Stomach smooth muscle (tissue), 2 donors: Measurements from ENCODE around the gene METTL6.

ENCODE experiments used
- H3K27ac ChIP-seq: one replicate; pipeline ENCODE4 v1.7.0; 2013; ENCODE audit warnings: mild to moderate bottlenecking, low read length, inconsistent platforms
- H3K27me3 ChIP-seq, 2 donors: one replicate each; pipeline ENCODE4 v1.7.0; 2013; ENCODE audit warnings: low read length in 2 of 2; ENCODE audit not compliant: insufficient read depth in 2 of 2, control insufficient read depth in 1 of 2
- H3K36me3 ChIP-seq, 2 donors: one replicate each; pipeline ENCODE4 v1.7.0; 2013; ENCODE audit warnings: low read length in 2 of 2; ENCODE audit not compliant: control insufficient read depth in 2 of 2, insufficient read depth in 2 of 2
- H3K4me1 ChIP-seq: one replicate; pipeline ENCODE4 v1.7.0; 2013; ENCODE audit warnings: low read length; ENCODE audit not compliant: control insufficient read depth, insufficient read depth
- H3K4me3 ChIP-seq, 2 donors: one replicate each; pipeline ENCODE4 v1.7.0; 2013; ENCODE audit warnings: low read length in 2 of 2
- H3K9ac ChIP-seq, 2 donors: one replicate each; pipeline ENCODE4 v1.7.0; 2013; ENCODE audit warnings: low read length in 2 of 2, mild to moderate bottlenecking in 1 of 2
- H3K9me3 ChIP-seq, 2 donors: one replicate each; pipeline ENCODE4 v1.7.0; 2013; ENCODE audit warnings: low read length in 2 of 2; ENCODE audit not compliant: control insufficient read depth in 2 of 2
- donor health status: healthy.
- donor health status: Pancreatic carcinoma.

METTL6 gene

GRCh38 chr3:15450438-15451215 lies 23.3 kb upstream of the METTL6 start:
- H3K36me3 ChIP-seq: peaks cover 6 to 11% of the 10 kb centered on the region in 2 donors
- no peaks in the 10 kb centered on the region for H3K4me1 ChIP-seq

GRCh38 chr3:15449489-15450224 lies 22.3 kb upstream of the METTL6 start:
- Histone ChIP-seq H3K4me3 (no peak overlapping the region), H3K9me3 (no peaks in the 10 kb centered on the region), H3K9ac (no peak overlapping the region), H3K27me3 (no peaks in the 10 kb centered on the region), H3K27ac (no peak overlapping the region), H3K4me1 (no peaks in the 10 kb centered on the region), H3K36me3 (peaks cover 6 to 11% of the 10 kb centered on the region in 2 donors)

More at GRCh38 chr3:15450438-15451215, 23.3 kb upstream of the METTL6 start:
- H3K27me3 ChIP-seq: no peaks in the 10 kb centered on the region
- H3K9ac ChIP-seq: no peak overlapping the region
- H3K27ac ChIP-seq: no peak overlapping the region
- no peaks in the 10 kb centered on the region for H3K9me3 ChIP-seq
- H3K4me3 ChIP-seq: no peak overlapping the region

GRCh38 chr3:15443826-15444524 lies 16.6 kb upstream of the METTL6 start:
- H3K4me3 ChIP-seq: no peak overlapping the region
- H3K27ac ChIP-seq: no peak overlapping the region
- H3K9me3 ChIP-seq: no peaks in the 10 kb centered on the region
- H3K9ac ChIP-seq: no peak overlapping the region
- no peaks in the 10 kb centered on the region for H3K27me3 ChIP-seq
- H3K4me1 ChIP-seq: no peaks in the 10 kb centered on the region
- peaks cover 28 to 42% of the 10 kb centered on the region in 2 donors for H3K36me3 ChIP-seq

- H3K4me3 ChIP-seq: no peak overlapping the region
- H3K36me3 ChIP-seq: peaks cover 41 to 55% of the 10 kb centered on the region in 2 donors
- H3K4me1 ChIP-seq: no peaks in the 10 kb centered on the region
- no peak overlapping the region for H3K27ac ChIP-seq
- H3K9ac ChIP-seq: no peak overlapping the region
- no peaks in the 10 kb centered on the region for H3K27me3 ChIP-seq
- H3K9me3 ChIP-seq: no peaks in the 10 kb centered on the region
These were observed 13.5 kb upstream of the METTL6 start for GRCh38 chr3:15440891-15441290.

GRCh38 chr3:15439476-15439875 lies 12.1 kb upstream of the METTL6 start:
- Histone ChIP-seq H3K9ac (no peak overlapping the region), H3K4me3 (no peak overlapping the region), H3K4me1 (no peaks in the 10 kb centered on the region), H3K27ac (no peak overlapping the region), H3K9me3 (no peaks in the 10 kb centered on the region), H3K36me3 (peaks cover 52 to 65% of the 10 kb centered on the region in 2 donors), H3K27me3 (no peaks in the 10 kb centered on the region)

- no peak overlapping the region for H3K9ac ChIP-seq
- H3K27me3 ChIP-seq: no peaks in the 10 kb centered on the region
- H3K4me1 ChIP-seq: no peaks in the 10 kb centered on the region
- no peak overlapping the region for H3K27ac ChIP-seq
- no peak overlapping the region for H3K4me3 ChIP-seq
- no peaks in the 10 kb centered on the region for H3K9me3 ChIP-seq
- peaks cover 56 to 66% of the 10 kb centered on the region in 2 donors for H3K36me3 ChIP-seq
These were observed 11.6 kb upstream of the METTL6 start for GRCh38 chr3:15438983-15439382.

GRCh38 chr3:15436246-15436645 lies 8.9 kb upstream of the METTL6 start:
- Histone ChIP-seq H3K27ac (no peak overlapping the region), H3K4me1 (no peaks in the 10 kb centered on the region), H3K9ac (no peak overlapping the region), H3K27me3 (no peaks in the 10 kb centered on the region), H3K9me3 (no peaks in the 10 kb centered on the region), H3K36me3 (peaks cover 53 to 57% of the 10 kb centered on the region in 2 donors), H3K4me3 (no peak overlapping the region)

GRCh38 chr3:15434756-15435155 lies 7.4 kb upstream of the METTL6 start:
- Histone ChIP-seq H3K4me3 (no peak overlapping the region), H3K27ac (no peak overlapping the region), H3K9me3 (no peaks in the 10 kb centered on the region), H3K4me1 (no peaks in the 10 kb centered on the region), H3K36me3 (peaks cover 44 to 49% of the 10 kb centered on the region in 2 donors), H3K9ac (no peak overlapping the region), H3K27me3 (no peaks in the 10 kb centered on the region)

- Histone ChIP-seq H3K9ac (no peak overlapping the region), H3K27me3 (no peaks in the 10 kb centered on the region), H3K27ac (no peak overlapping the region), H3K9me3 (no peaks in the 10 kb centered on the region), H3K36me3 (peaks cover 39% of the 10 kb centered on the region in 2 donors), H3K4me3 (no peak overlapping the region), H3K4me1 (peaks cover 6% of the 10 kb centered on the region)
These were observed 6.2 kb upstream of the METTL6 start for GRCh38 chr3:15433531-15433930.

GRCh38 chr3:15431256-15431837 lies 4.0 kb upstream of the METTL6 start:
- peaks cover 14% of the 10 kb centered on the region for H3K4me1 ChIP-seq
- no peaks in the 10 kb centered on the region for H3K27me3 ChIP-seq
- H3K4me3 ChIP-seq: no peak overlapping the region
- no peak overlapping the region for H3K27ac ChIP-seq
- H3K9ac ChIP-seq: no peak overlapping the region
- peaks cover 23 to 25% of the 10 kb centered on the region in 2 donors for H3K36me3 ChIP-seq
- H3K9me3 ChIP-seq: no peaks in the 10 kb centered on the region
